ENCODE measurements around the gene HOXB1.

DNA sequence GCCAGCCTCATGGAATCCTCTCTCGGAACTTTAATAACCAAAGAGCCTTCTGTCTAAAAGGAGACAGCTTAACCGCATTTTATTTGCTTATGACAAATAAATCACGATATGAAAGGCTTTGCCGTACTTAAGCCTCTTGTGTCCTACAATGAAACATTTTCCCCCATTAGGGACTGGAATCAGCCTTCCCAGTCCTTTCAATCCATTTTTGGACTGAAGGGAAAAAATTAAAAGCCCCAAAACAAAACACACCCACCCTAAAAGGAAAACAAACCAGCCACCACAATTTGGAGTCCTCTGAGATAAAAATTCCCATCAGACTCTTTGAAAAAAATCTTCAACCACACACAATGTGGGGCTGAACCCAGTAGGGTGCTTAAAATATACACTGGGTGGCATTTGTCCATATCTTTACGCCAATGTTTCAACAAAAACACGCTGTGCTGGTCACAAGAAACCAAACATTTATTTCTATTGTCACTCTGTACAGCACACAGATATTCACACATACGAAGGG lies 44.3 kb upstream of the HOXB1 start:
- TF ChIP-seq LEF1 (IDR thresholded peaks at IDR 0.05; ENCODE audit: borderline replicate concordance) (no peak; the same call in 1 of the 2 replicates), FOXM1 (IDR thresholded peaks at IDR 0.05; ENCODE audit: borderline replicate concordance) (no peak)

Data from HEK293T (cell line).